HTR-8/SVneo (cell line): ENCODE measurements around the gene CD79B.

Source experiments
- DNase-seq: peaks from one replicate; pipeline ENCODE4 v3.0.0; 2011; ENCODE audit warnings: low spot score, mixed read lengths; ENCODE audit not compliant: insufficient read length
- FAIRE-seq: peaks from 2 replicates; lab custom pipeline; 2011; peaks lifted over from hg19 to GRCh38; lab: Jason Lieb, UNC

The CD79B gene

DNA sequence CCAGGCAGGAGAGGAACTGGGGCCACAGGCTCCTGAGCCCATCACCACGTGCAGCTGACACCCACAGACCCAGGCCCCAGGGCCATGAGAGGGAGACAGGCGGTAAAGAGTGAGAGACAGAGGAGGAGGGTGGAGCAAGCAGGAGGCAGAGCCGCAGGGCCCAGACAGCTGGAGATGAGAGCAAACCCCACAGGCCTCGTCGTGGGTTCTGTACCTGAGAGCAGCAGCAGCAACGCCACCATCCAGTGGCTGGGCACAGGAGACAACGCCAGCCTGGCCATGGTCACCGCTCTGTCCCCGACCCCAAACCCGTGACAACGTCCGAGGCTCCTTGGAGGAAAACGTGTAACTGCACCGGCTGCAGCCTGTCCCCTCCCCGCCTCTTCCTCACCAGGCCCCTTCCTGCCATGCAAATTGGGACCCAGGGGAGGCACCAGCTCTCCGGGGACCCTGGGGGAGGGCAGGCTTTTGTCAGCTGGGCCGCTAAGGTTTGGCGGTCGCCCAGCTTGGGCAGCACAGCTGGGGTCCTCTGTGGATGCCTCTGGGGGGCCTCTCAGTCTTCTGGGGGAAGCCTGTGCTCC lies at the start of gene CD79B:
CD79B (minus strand) TSS at position 351 of the 581 bp plus-strand sequence; CDS start at position 281, 70 bp downstream.
- FAIRE-seq = peak; percentile 57
- no peak for DNase-seq

DNA sequence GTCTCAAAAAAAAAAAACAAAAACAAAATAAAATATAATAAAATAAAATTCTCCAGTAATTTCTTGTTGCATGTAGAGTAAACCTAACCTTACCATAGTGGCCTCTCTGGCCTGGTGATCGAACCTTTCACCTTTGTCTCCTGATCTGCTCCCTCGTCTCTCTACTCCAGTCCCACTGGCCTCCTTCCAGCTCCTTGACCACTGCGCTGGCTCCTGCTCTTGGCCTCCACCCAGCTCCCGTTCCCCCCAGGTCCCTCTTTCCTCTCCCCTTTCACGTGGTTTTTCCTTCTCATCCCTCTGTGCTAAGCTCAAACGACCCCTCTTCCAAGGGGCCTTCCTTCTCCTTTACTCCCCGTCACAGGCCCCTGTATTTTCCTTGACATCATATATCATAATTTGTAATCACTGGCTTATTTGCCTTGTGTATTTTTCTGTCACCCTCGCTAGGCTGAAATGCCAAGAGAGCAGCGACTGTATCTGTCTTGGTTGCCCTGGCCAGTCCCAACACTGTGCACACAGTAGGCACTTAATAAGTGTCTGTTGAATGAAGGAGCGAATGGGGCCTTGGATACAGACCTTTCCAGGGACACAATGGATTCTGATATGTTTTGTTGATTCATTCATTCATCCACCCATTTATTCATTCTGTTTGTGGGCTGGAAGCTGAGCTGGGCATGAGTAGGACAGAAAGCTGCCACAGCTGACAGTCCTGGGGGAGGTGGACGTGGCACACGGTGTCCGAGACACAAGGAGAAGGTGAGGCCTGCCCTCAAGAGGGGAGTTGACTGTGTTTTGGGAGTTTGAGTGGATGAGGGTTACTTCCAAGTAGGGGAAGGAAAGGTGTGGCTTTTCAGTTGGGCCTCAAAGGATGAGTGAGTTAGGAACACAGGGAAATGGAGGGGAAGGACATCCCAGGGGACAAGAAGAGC lies 46.4 kb upstream of the CD79B start:
- peak; percentile 20 for FAIRE-seq

GRCh38 chr17:63976702-63977101 lies 44.6 kb upstream of the CD79B start:
- FAIRE-seq = no peak
- no peak for DNase-seq

More for the DNA sequence above, 46.4 kb upstream of the CD79B start:
- DNase-seq = no peak

DNA sequence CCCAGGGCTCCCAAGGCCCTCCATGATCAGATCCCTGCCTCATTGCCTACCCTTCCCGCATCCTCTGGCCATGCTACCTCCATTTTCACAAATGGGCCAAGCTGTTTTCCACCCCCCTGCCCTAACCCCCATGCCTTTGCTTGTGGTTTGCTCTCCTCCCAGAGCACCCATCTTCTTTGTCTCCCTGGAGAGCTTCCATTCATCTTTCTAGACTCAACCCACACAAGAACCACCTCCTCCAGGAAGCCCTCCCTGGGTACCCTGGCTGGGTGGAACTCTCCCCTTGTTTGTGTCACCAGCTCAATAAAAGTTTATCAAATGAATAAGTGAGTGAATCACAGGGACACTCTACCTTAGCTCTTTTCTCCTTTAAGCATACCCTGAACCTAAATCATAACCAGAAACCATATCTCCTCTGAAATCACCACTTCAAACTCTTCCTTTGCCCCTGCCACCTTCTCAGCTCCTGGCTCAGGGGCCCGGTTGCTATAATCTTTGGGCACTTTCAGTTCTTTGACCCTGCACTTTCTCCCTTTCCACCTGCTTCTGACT lies 43.5 kb upstream of the CD79B start:
- FAIRE-seq (no peak), DNase-seq (no peak)

DNA sequence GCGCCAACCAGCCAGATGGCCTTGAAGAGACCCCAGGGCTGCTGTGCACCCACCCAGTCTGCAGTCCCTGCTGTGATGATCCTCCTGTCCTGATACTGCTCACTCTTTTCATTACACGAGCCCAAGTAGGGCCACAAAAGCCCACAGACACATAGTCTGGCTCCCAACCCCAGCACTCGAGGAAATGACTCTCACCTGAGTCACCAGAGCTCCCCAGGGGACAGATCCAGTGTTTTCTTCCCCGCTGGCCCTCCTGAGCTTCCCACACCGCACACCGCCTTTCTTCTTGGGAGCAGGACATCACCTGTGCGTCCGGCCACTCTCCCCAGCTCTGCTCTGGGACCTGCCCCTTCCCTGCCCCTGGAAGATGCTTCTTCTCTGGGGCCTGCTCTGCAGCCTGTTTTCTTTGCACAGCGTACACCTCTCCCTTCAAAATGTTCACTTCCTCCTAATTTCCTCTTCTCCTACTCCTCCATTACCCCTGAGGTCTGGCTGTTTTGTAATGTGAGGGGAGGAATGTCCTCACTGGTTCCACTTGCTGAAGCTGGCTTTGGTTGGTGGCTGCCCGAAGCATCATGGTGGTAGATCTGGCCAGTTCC lies 42.6 kb upstream of the CD79B start:
- peak; percentile 54 for DNase-seq
- FAIRE-seq = peak; percentile 75

- FAIRE-seq (peak; percentile 98), DNase-seq (peak; percentile 61)
These were observed 41.9 kb upstream of the CD79B start for GRCh38 chr17:63973930-63974593.

- DNase-seq = no peak
- FAIRE-seq = no peak
These were observed 41.1 kb upstream of the CD79B start for GRCh38 chr17:63973247-63973646.

- FAIRE-seq (no peak), DNase-seq (no peak)
These were observed 40.7 kb upstream of the CD79B start, which contains the start of gene SCN4A for GRCh38 chr17:63972796-63973195. SCN4A (minus strand) TSS chr17:63972918; CDS start chr17:63972841, 77 bp downstream.

- no peak for DNase-seq
- no peak for FAIRE-seq
These were observed 37.1 kb upstream of the CD79B start for GRCh38 chr17:63969278-63969677.

- FAIRE-seq = peak; percentile 95
These were observed 35.8 kb upstream of the CD79B start for GRCh38 chr17:63967953-63968352.

DNA sequence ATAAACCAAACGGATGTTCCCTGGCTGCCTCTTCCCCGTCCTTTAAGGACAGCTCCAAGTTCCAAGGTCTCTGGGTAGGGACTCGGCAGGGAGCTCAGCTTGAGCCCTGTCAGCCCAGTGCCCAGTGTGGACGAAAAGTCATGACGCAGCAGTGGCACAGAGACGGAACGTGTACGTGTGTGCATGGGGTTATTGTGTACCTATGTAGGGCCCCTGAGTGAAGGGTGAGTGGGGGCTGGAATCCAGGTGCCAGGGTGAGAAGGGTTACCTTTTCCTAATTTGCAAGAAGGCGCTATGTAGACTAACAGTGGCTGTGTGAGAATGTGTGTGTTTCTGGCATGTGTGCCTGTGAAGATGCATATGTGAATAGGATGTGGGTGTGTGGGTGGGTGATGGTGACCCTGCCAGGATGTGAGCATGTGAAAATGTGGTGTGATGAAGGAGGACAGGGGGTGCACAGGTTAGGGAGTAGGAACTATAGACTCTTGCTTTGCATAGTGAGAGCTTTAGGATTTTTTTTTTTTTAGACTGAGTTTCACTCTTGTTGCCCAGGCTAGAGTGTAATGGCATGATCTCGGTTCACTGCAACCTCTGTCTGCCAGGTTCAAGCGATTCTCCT lies 34.6 kb upstream of the CD79B start:
- DNase-seq = no peak
- FAIRE-seq = peak; percentile 20

More at GRCh38 chr17:63967953-63968352, 35.8 kb upstream of the CD79B start:
- DNase-seq = no peak

DNA sequence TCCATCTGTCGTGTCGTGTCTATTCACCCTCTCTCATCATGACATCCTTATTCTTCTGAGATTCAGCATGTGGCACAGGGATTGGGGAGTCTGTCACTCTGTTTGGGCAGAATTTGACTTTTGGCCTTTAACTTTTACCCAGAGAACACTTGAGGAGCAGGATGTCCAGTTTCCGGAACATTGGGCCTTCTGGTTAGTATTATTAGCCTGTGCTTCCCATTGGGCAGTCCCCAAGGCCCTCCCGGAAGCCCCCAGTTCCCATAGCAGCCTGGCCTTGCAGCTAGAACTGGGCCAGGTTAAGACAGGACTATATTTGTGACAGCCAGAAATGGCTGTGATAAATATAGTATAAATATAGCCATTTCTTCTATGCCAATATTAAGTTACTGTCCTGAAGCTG lies 31.0 kb upstream of the CD79B start:
- DNase-seq (no peak), FAIRE-seq (no peak)

GRCh38 chr17:63962298-63962744 lies 30.2 kb upstream of the CD79B start:
- DNase-seq (no peak), FAIRE-seq (no peak)

- FAIRE-seq = no peak
- peak; percentile 54 for DNase-seq
These were observed 29.5 kb upstream of the CD79B start for GRCh38 chr17:63961355-63962212.

DNA sequence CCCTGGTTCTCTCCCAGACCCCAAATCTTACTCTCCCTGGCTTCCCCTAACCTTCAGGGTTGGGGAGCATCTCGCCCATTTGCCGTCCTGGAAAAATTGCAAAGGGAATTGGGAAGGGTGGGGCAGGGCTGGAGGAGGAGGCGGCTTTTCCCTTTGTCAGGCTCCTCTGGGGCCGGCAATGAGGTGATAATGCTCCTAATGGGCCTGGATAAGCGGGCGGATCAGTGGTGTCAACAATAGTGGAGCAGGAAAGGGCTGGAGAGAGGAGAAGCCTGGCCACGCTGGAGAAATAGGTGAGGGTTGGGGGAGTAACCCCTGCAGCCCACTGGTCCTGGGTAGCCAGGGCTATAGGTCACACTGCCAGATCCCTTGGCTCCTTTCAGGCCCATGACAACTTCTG lies 28.3 kb upstream of the CD79B start:
- DNase-seq (no peak), FAIRE-seq (no peak)

DNA sequence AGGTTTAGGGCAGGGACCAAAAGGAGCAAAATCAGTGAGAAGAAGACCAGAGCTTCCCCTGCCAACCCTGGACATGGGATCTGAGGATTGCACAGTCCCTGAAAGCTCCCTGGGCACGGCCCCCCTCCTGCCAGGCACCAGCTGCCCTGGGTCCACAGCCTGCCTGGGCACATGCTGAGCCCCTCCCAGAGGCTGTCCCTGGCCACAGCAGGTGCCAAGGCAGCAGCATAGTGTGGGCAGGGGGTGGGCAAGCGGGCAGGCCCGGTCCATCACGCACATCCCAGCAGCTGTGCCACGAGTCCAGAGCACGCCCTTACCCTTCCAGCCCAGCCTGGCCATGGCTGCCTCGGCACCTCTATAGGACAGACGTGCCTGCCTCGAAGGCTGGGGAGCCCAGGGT lies 27.9 kb upstream of the CD79B start:
- FAIRE-seq (peak; percentile 57), DNase-seq (no peak)

GRCh38 chr17:63956296-63956920 lies 24.3 kb upstream of the CD79B start:
- no peak for DNase-seq
- FAIRE-seq = peak; percentile 42

DNA sequence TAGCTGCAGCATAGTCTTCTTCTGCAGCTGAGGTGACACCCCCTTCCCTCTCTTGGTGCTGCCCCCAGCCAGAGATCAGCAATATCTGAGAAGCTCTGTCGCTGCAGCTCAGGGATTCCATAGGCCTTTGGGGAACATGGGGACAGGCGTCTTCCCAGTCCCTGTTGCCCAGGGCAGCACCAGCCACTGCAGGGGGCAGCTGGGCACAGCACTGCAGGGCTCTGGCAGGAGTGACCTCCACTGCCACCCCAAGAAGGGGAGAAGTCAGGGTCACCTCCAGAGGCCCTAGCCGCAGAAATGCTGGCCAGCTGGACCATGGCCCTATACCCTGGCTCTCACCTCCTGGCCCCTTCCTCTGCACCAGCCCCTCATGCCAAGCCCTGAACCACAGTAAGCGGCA lies 23.7 kb upstream of the CD79B start:
- DNase-seq = no peak
- no peak for FAIRE-seq
